ENCODE data around the gene RSRP1. TPM values are rescaled to one million over a fixed set of nuclear protein-coding genes. Genes with fewer than 3 reads are reported as not detected.

The RSRP1 gene
- total and polyA plus RNA-seq, 2 donors (not counting 1 experiment from before 2014, with no cell fraction given): 387 to 482 TPM

DNA sequence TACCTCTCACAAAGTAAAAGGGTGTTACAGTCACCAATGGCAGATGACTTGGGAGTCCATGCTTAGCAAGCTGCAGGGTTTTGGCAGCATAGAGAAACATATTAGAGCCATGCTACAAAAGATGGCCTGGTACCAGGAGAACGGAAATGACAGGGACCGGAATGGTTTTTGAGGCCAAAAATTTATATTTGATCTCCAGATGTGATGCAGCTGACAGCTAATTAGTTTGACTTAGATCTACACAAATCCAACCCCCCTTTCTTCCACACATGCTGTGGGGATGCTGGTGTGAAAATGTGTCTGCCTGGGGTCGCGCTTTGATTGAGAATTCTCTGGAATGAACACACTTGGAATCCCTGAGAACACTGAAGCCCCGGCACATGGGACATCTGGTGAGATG is 41.5 kb downstream of the RSRP1 start:
- POLR2A ChIA-PET: no interaction called here

GRCh38 chr1:25204797-25205480 is 42.3 kb downstream of the RSRP1 start:
- Mint-ChIP-seq H3K4me1 (no peaks in the 10 kb centered on the region), H3K9me3 (ENCODE audit: insufficient read depth) (no peaks in the 10 kb centered on the region), H3K27me3 (peaks cover 12% of the 10 kb centered on the region), H3K27ac (no peak overlapping the region), H3K4me3 (no peak overlapping the region)
- Histone ChIP-seq H3K4me1 (ENCODE audit: control insufficient read depth in 2 of 2, insufficient read depth in 2 of 2, low read length in 2 of 2) (no peaks in the 10 kb centered on the region), H2AFZ (ENCODE audit: insufficient read depth, low read depth, low read length, poor library complexity, severe bottlenecking) (no peak overlapping the region), H3K36me3 (replicated peaks in 1 of 2; ENCODE audit: control extremely low read depth in 1 of 2, control insufficient read depth in 1 of 2, extremely low read depth in 1 of 2, insufficient read depth in 2 of 2, low read length in 1 of 2) (no peaks in the 10 kb centered on the region), H3K9ac (ENCODE audit: low read length) (no peak overlapping the region), H3K4me2 (replicated peaks; ENCODE audit: low read depth, low read length, poor library complexity, severe bottlenecking) (no peak overlapping the region), H3K9me3 (ENCODE audit: control extremely low read depth in 1 of 3, control insufficient read depth in 2 of 3, insufficient read depth in 1 of 3, low read length in 2 of 3) (no peaks in the 10 kb centered on the region), H4K20me1 (ENCODE audit: control insufficient read depth, insufficient read depth, low read length, poor library complexity, severe bottlenecking) (no peaks in the 10 kb centered on the region), H3K79me2 (ENCODE audit: control insufficient read depth, insufficient read depth, low read length) (no peaks in the 10 kb centered on the region), H3K4me3 (ENCODE audit: control extremely low read depth in 1 of 5, extremely low read depth in 1 of 5, insufficient read depth in 1 of 5, low read depth in 2 of 5, low read length in 4 of 5) (no peak overlapping the region), H3K27ac (ENCODE audit: low read length in 2 of 2) (no peak overlapping the region), H3K27me3 (replicated peaks in 1 of 4; ENCODE audit: control extremely low read depth in 1 of 4, control insufficient read depth in 3 of 4, insufficient read depth in 4 of 4, low read length in 3 of 4) (peaks cover 0 to 7% (median 0%) of the 10 kb centered on the region in 4 experiments)
- intact Hi-C loops (cut with micrococcal nuclease): loop anchor here (1.0 to 5.0 kb wide), 2 partner anchors 273 to 357 kb away; partner anchors contain the start of gene RUNX3
- DNase-seq: peak; percentile 63
- ChIA-PET CTCF (interaction anchor here (0.7 to 6.4 kb wide), 30 partner anchors 10 to 1267 kb away, joined by 3 to 110 read pairs (median 4); partner anchors contain the start of gene SYF2), POLR2A (no interaction called here)
- 61% methylated on average over 3 of the region's 9 CpGs for WGBS (ENCODE audit: insufficient coverage)
- ATAC-seq (ENCODE audit: low read depth): peak; percentile 49
- TF ChIP-seq, protein P1, sequence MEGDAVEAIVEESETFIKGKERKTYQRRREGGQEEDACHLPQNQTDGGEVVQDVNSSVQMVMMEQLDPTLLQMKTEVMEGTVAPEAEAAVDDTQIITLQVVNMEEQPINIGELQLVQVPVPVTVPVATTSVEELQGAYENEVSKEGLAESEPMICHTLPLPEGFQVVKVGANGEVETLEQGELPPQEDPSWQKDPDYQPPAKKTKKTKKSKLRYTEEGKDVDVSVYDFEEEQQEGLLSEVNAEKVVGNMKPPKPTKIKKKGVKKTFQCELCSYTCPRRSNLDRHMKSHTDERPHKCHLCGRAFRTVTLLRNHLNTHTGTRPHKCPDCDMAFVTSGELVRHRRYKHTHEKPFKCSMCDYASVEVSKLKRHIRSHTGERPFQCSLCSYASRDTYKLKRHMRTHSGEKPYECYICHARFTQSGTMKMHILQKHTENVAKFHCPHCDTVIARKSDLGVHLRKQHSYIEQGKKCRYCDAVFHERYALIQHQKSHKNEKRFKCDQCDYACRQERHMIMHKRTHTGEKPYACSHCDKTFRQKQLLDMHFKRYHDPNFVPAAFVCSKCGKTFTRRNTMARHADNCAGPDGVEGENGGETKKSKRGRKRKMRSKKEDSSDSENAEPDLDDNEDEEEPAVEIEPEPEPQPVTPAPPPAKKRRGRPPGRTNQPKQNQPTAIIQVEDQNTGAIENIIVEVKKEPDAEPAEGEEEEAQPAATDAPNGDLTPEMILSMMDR (IDR thresholded peaks at IDR 0.05): peak; percentile 86
- no peak for TF ChIP-seq EZH2 (IDR thresholded peaks at IDR 0.05; ENCODE audit: borderline replicate concordance, insufficient read depth, low read depth, low read length, poor library complexity, severe bottlenecking)

More for the DNA sequence above, 41.5 kb downstream of the RSRP1 start:
- H3K4me1 ChIP-seq (ENCODE audit: control insufficient read depth in 2 of 2, insufficient read depth in 2 of 2, low read length in 2 of 2): no peaks in the 10 kb centered on the region
- no peaks in the 10 kb centered on the region for H3K36me3 ChIP-seq (replicated peaks in 1 of 2; ENCODE audit: control extremely low read depth in 1 of 2, control insufficient read depth in 1 of 2, extremely low read depth in 1 of 2, insufficient read depth in 2 of 2, low read length in 1 of 2)
- TF ChIP-seq, protein P1 (IDR thresholded peaks at IDR 0.05): no peak
- no peak for TF ChIP-seq EZH2 (IDR thresholded peaks at IDR 0.05; ENCODE audit: borderline replicate concordance, insufficient read depth, low read depth, low read length, poor library complexity, severe bottlenecking)
- Mint-ChIP-seq H3K27me3 (peaks cover 8% of the 10 kb centered on the region), H3K9me3 (ENCODE audit: insufficient read depth) (no peaks in the 10 kb centered on the region), H3K4me1 (no peaks in the 10 kb centered on the region), H3K4me3 (no peak overlapping the region), H3K27ac (no peak overlapping the region)
- H3K27me3 ChIP-seq (replicated peaks in 1 of 4; ENCODE audit: control extremely low read depth in 1 of 4, control insufficient read depth in 3 of 4, insufficient read depth in 4 of 4, low read length in 3 of 4): peaks cover 0 to 8% (median 0%) of the 10 kb centered on the region in 4 experiments
- intact Hi-C loops (cut with micrococcal nuclease): loop anchor here (1.0 to 5.0 kb wide), 2 partner anchors 273 to 357 kb away; partner anchors contain the start of gene RUNX3
- no peak overlapping the region for H3K4me2 ChIP-seq (replicated peaks; ENCODE audit: low read depth, low read length, poor library complexity, severe bottlenecking)
- CTCF ChIA-PET: interaction anchor here (0.6 to 6.4 kb wide), 28 partner anchors 8 to 608 kb away, joined by 3 to 110 read pairs (median 4); partner anchors contain the start of gene SYF2
- no peaks in the 10 kb centered on the region for H3K9me3 ChIP-seq (ENCODE audit: control extremely low read depth in 1 of 3, control insufficient read depth in 2 of 3, insufficient read depth in 1 of 3, low read length in 2 of 3)
- H3K9ac ChIP-seq (ENCODE audit: low read length): no peak overlapping the region
- H4K20me1 ChIP-seq (ENCODE audit: control insufficient read depth, insufficient read depth, low read length, poor library complexity, severe bottlenecking): no peaks in the 10 kb centered on the region
- ATAC-seq (ENCODE audit: low read depth) (no peak), DNase-seq (no peak)
- WGBS (ENCODE audit: insufficient coverage): 95% methylated on average over 3 of the region's 5 CpGs
- H3K27ac ChIP-seq (ENCODE audit: low read length in 2 of 2): no peak overlapping the region
- H2AFZ ChIP-seq (ENCODE audit: insufficient read depth, low read depth, low read length, poor library complexity, severe bottlenecking): no peak overlapping the region
- H3K4me3 ChIP-seq (ENCODE audit: control extremely low read depth in 1 of 5, extremely low read depth in 1 of 5, insufficient read depth in 1 of 5, low read depth in 2 of 5, low read length in 4 of 5): no peak overlapping the region
- no peaks in the 10 kb centered on the region for H3K79me2 ChIP-seq (ENCODE audit: control insufficient read depth, insufficient read depth, low read length)
